Stomach (tissue), 4 donors: ENCODE measurements around the gene CCDC141.

ENCODE experiments used
- CTCF ChIP-seq, 7 experiments: fragments of 450-650 bp in 4 of 7; fragments of 200-600 bp in 3 of 7; sonication (generic) in 3 of 7; IDR thresholded peaks; one replicate each; pipeline ENCODE4 v1.5.1; 2016 to 2019; ENCODE audit warnings: antibody characterized with exemption in 7 of 7, control low read depth in 2 of 7, mild to moderate bottlenecking in 1 of 7
- EP300 ChIP-seq: sonication (generic); formaldehyde crosslinking; IDR thresholded peaks from one replicate; pipeline ENCODE4 v1.6.1; 2017; ENCODE audit warnings: antibody characterized with exemption

GRCh38 chr2:179070895-179071294, 21.0 kb upstream of the CCDC141 start:
- no peak for TF ChIP-seq CTCF (IDR thresholded peaks at IDR 0.05)
- TF ChIP-seq EP300: no peak
